ENCODE results near the gene CARNS1.

GRCh38 chr11:67449116-67449844 lies 33.8 kb downstream of the CARNS1 start:
- TF ChIP-seq CTCF (IDR thresholded peaks at IDR 0.05; ENCODE audit: poor library complexity, severe bottlenecking), result no peak
- no peak for TF ChIP-seq REST (IDR thresholded peaks at IDR 0.05; ENCODE audit: borderline replicate concordance)
- no peak for TF ChIP-seq EP300 (conservative IDR thresholded peaks at IDR 0.05; ENCODE audit: poor library complexity, severe bottlenecking)
- no peak for TF ChIP-seq POLR2AphosphoS5 (IDR thresholded peaks at IDR 0.05)

Data from neural cell (in vitro differentiated cells).